Measurements from ENCODE around the gene ATF6B. TPM values are rescaled to one million over a fixed set of nuclear protein-coding genes. Genes with fewer than 3 reads are reported as not detected.

ATF6B gene
- total and polyA plus RNA-seq, 2 of the 13 experiments (the other 11 are each of a cell fraction or from before 2014, with no cell fraction given) = 18.1 to 44.0 TPM

- peak; percentile 81 for FAIRE-seq
- no peak overlapping the region for H2AFZ ChIP-seq (ENCODE audit: low read length)
- no peaks in the 10 kb centered on the region for H3K79me2 ChIP-seq (ENCODE audit: insufficient read depth, low read length)
- WGBS (ENCODE audit: low lambda C conversion rate) = 80% methylated on average over 9 of the region's 9 CpGs
- peak; percentile 80 for DNase-seq (ENCODE audit: low spot score)
- peaks cover 18% of the 10 kb centered on the region for H3K4me1 ChIP-seq (ENCODE audit: insufficient read depth, low read length)
- ChIA-PET POLR2A (interaction anchor here (2.3 kb wide), 1 partner anchor 15 kb away, joined by 17 read pairs; the partner anchor contains the start of genes ATF6B and FKBPL), CTCF (ENCODE audit: low intra/inter-chr PET ratio, low total read pairs) (no interaction called here)
- peak overlapping the region; percentile 60 for H3K27ac ChIP-seq (ENCODE audit: extremely low read length, insufficient read depth, low read length)
- in situ Hi-C loops (cut with HindIII; ENCODE audit: extremely low pct_ligation_motif_present, low pct_unique_long_range_greater_than_20kb) = no loop called here
- H3K4me3 ChIP-seq (replicated peaks in 1 of 3; ENCODE audit: insufficient read depth in 1 of 3, low read depth in 2 of 3, low read length in 3 of 3) = no peak overlapping the region
- peak; percentile 67 for ATAC-seq
- H3K27me3 ChIP-seq (ENCODE audit: control insufficient read depth in 1 of 2, insufficient read depth in 2 of 2, low read length in 2 of 2) = peaks cover 0 to 4% of the 10 kb centered on the region in 2 experiments; a peak in 2 of 5 replicates
- H3K4me2 ChIP-seq (ENCODE audit: low read depth, low read length) = no peak overlapping the region
- no peaks in the 10 kb centered on the region for H4K20me1 ChIP-seq (ENCODE audit: insufficient read depth, low read length)
- H3K9ac ChIP-seq (ENCODE audit: insufficient read depth, low read depth, low read length) = peak overlapping the region; percentile 54; the same call in 1 of the 2 replicates
- H3K9me3 ChIP-seq (ENCODE audit: low read length) = no peaks in the 10 kb centered on the region
- H3K36me3 ChIP-seq (replicated peaks in 1 of 2; ENCODE audit: control insufficient read depth in 1 of 2, insufficient read depth in 2 of 2, low read length in 2 of 2) = peaks cover 11 to 30% of the 10 kb centered on the region in 2 experiments
- intact Hi-C loops (cut with micrococcal nuclease; ENCODE audit: unreplicated experiment) = no loop called here
- BruUV-seq (replicated peaks) = no TSS peak
- TF ChIP-seq FOSL2 (CRISPR knock-in tag; IDR thresholded peaks at IDR 0.05) (0 out of 2 replicates have a peak, but pooled peaks have one; percentile 9), SNAPC2 (CRISPR knock-in tag; IDR thresholded peaks at IDR 0.05) (0 out of 2 replicates have a peak, but pooled peaks have one; percentile 31), KDM1A (CRISPR knock-in tag; IDR thresholded peaks at IDR 0.05) (0 out of 2 replicates have a peak, but pooled peaks have one; percentile 26), MXI1 (IDR thresholded peaks at IDR 0.05; ENCODE audit: borderline replicate concordance, low read depth, low read length) (peak; percentile 16; the same call in 1 of the 3 replicates), ZC3H4 (CRISPR knock-in tag; IDR thresholded peaks at IDR 0.05; ENCODE audit: borderline replicate concordance) (no peak), BORCS8-MEF2B (CRISPR knock-in tag; IDR thresholded peaks at IDR 0.05) (0 out of 2 replicates have a peak, but pooled peaks have one; percentile 21), ZSCAN30 (CRISPR knock-in tag; IDR thresholded peaks at IDR 0.05) (no peak), PHF5A (CRISPR knock-in tag; IDR thresholded peaks at IDR 0.05; ENCODE audit: low read depth, unreplicated experiment) (peak; percentile 44), GTF3A (CRISPR knock-in tag; conservative IDR thresholded peaks at IDR 0.05) (no peak), SMC3 (IDR thresholded peaks at IDR 0.05; ENCODE audit: low read length) (peak; percentile 49), MAZ (IDR thresholded peaks at IDR 0.05; ENCODE audit: borderline replicate concordance, low read depth, low read length) (peak; percentile 45; the same call in 1 of the 2 replicates), MAZ (CRISPR knock-in tag; IDR thresholded peaks at IDR 0.05; ENCODE audit: low read depth) (no peak), KLF13 (CRISPR knock-in tag; IDR thresholded peaks at IDR 0.05) (no peak), NFAT5 (CRISPR knock-in tag; IDR thresholded peaks at IDR 0.05) (no peak), PLRG1 (conservative IDR thresholded peaks at IDR 0.05) (no peak), POLR2G (IDR thresholded peaks at IDR 0.05; ENCODE audit: low read depth, low read length) (peak; percentile 27; the same call in 1 of the 2 replicates), POLR2AphosphoS5 (IDR thresholded peaks at IDR 0.05; ENCODE audit: low read depth, low read length) (peak; percentile 18; the same call in 1 of the 2 replicates), ZNF740 (CRISPR knock-in tag; IDR thresholded peaks at IDR 0.05) (0 out of 2 replicates have a peak, but pooled peaks have one; percentile 49), POLR2A (IDR thresholded peaks at IDR 0.05; ENCODE audit: insufficient read depth in 1 of 2, low read depth in 2 of 2, low read length in 2 of 2) (peak in 1 of 2 experiments; percentile 20; a peak in 1 of 4 replicates), ZSCAN9 (CRISPR knock-in tag; IDR thresholded peaks at IDR 0.05; ENCODE audit: borderline replicate concordance) (peak; percentile 45; the same call in 1 of the 2 replicates)
Measured at GRCh38 chr6:32113386-32114352, 14.4 kb downstream of the ATF6B start.

Measured in HepG2 (cell line).